ENCODE data around the gene KIFAP3. TPM values are rescaled to one million over a fixed set of nuclear protein-coding genes. Genes with fewer than 3 reads are reported as not detected.
A peak's percentile ranks its signal among the peaks of the same experiment; 100 is the strongest.

KIFAP3 gene
- total RNA-seq, 1 experiment from 2014 or later: 20.0 TPM

DNA sequence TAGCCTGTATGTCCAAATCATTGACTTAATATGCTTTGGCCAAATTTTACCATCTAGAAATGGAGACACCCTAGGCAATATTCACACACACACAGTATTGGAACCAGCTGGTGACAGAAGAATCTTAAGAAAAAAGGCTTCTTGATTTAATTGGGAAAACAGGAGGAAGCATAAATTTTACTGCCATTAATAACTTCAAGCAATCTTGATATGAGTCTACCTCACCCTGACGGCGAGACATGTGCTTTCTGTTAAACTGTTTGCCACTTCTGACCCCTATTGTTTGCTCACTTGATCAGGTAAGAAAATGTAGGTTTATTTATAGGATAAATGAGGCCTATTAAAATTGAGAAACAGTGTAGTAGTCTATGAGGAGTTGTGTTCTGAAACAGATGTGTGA, 73.2 kb downstream of the KIFAP3 start:
- intact Hi-C loops (cut with micrococcal nuclease; ENCODE audit: unreplicated experiment) (no loop called here), in situ Hi-C loops (cut with HindIII; ENCODE audit: low pct_unique_long_range_greater_than_20kb, low sequenced_read_pairs) (no loop called here)
- Histone ChIP-seq H3K27ac (ENCODE audit: low read length) (peak overlapping the region; percentile 84; the same call in 1 of the 2 replicates), H3K4me1 (ENCODE audit: control insufficient read depth, insufficient read depth, low read length) (peaks cover 18% of the 10 kb centered on the region; the same call in 1 of the 2 replicates), H3K4me3 (ENCODE audit: low read depth in 2 of 2, low read length in 2 of 2) (no peak overlapping the region), H3K27me3 (ENCODE audit: control insufficient read depth, insufficient read depth, low read length) (no peaks in the 10 kb centered on the region), H3K9me3 (ENCODE audit: control insufficient read depth, insufficient read depth, low read depth, low read length) (no peaks in the 10 kb centered on the region), H3K36me3 (ENCODE audit: control insufficient read depth, insufficient read depth, low read length) (no peaks in the 10 kb centered on the region)
- DNase-seq (ENCODE audit: low read depth, low spot score) (no peak), ATAC-seq (0 out of 2 replicates have a peak, but pooled peaks have one; percentile 42)
- BruUV-seq (replicated peaks): no TSS peak
- TF ChIP-seq POLR2AphosphoS5 (IDR thresholded peaks at IDR 0.05; ENCODE audit: low read depth, low read length) (no peak), CTCF (IDR thresholded peaks at IDR 0.05) (no peak), SIN3A (IDR thresholded peaks at IDR 0.05; ENCODE audit: borderline replicate concordance, insufficient read depth, low read depth, low read length) (no peak), TCF7L2 (IDR thresholded peaks at IDR 0.05; ENCODE audit: low read depth, low read length) (no peak; the same call in 1 of the 2 replicates), REST (IDR thresholded peaks at IDR 0.05; ENCODE audit: insufficient read depth in 1 of 2, low read depth in 2 of 2, low read length in 1 of 2) (no peak)
- ChIA-PET POLR2A (no interaction called here), CTCF (no interaction called here)

DNA sequence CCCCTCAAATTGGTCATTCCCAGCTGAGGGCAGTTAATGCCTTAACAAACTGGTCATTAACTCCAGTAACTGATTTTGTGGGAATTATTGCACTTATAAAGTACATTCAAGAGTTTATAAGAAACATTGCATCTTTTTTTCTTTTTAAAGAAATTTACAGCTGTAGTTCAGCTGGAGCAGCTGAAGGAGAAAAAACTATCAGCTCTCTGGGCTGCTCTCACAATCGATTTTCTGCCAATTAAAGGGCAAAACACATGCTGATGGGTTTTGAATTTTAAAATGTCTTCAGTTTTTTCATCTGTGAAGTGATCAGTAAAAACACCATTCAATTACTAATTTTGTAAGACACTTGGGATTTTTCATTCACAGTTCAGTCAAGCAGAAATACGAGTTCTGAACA, 74.7 kb downstream of the KIFAP3 start:
- Histone ChIP-seq H3K9me3 (ENCODE audit: control insufficient read depth, insufficient read depth, low read depth, low read length) (no peaks in the 10 kb centered on the region), H3K4me1 (ENCODE audit: control insufficient read depth, insufficient read depth, low read length) (peaks cover 18% of the 10 kb centered on the region; the same call in 1 of the 2 replicates), H3K27me3 (ENCODE audit: control insufficient read depth, insufficient read depth, low read length) (no peaks in the 10 kb centered on the region), H3K36me3 (ENCODE audit: control insufficient read depth, insufficient read depth, low read length) (no peaks in the 10 kb centered on the region), H3K27ac (ENCODE audit: low read length) (peak overlapping the region; percentile 84), H3K4me3 (ENCODE audit: low read depth in 2 of 2, low read length in 2 of 2) (no peak overlapping the region)
- BruUV-seq (replicated peaks): no TSS peak
- intact Hi-C loops (cut with micrococcal nuclease; ENCODE audit: unreplicated experiment): loop anchor here (5.0 kb wide), 1 partner anchor 67 kb away; no protein-coding TSS in a partner anchor
- CTCF ChIA-PET: no interaction called here
- in situ Hi-C loops (cut with HindIII; ENCODE audit: low pct_unique_long_range_greater_than_20kb, low sequenced_read_pairs): no loop called here
- ATAC-seq (no peak), DNase-seq (ENCODE audit: low read depth, low spot score) (no peak)
- POLR2A ChIA-PET: no interaction called here
- TF ChIP-seq SIN3A (IDR thresholded peaks at IDR 0.05; ENCODE audit: borderline replicate concordance, insufficient read depth, low read depth, low read length): no peak
- 0 out of 2 replicates have a peak, but pooled peaks have one; percentile 32 for TF ChIP-seq TCF7L2 (IDR thresholded peaks at IDR 0.05; ENCODE audit: low read depth, low read length)

DNA sequence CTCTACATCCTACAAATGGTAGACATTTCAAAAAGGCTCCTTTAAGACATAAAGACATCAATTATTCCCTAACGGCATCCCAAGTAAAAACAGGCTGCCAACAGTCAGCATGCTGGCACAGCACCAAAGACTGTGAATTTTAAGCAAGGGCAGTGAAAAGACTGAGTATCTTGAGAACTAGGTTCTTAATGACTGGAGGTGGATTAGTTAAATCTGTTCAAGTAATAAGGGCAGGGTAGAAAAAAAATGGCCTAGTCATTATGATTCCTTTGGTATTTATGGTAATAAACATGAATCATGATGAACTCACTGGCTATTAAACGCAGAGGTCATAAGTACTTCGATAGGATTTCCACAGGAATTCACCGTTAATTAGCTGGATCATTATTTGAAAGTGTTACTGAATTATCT, 75.2 kb downstream of the KIFAP3 start:
- intact Hi-C loops (cut with micrococcal nuclease; ENCODE audit: unreplicated experiment): loop anchor here (5.0 kb wide), 1 partner anchor 67 kb away; no protein-coding TSS in a partner anchor
- no peaks in the 10 kb centered on the region for H3K36me3 ChIP-seq (ENCODE audit: control insufficient read depth, insufficient read depth, low read length)
- H3K9me3 ChIP-seq (ENCODE audit: control insufficient read depth, insufficient read depth, low read depth, low read length): no peaks in the 10 kb centered on the region
- BruUV-seq (replicated peaks): no TSS peak
- H3K4me3 ChIP-seq (ENCODE audit: low read depth in 2 of 2, low read length in 2 of 2): no peak overlapping the region
- H3K27ac ChIP-seq (ENCODE audit: low read length): peak overlapping the region; percentile 84
- POLR2A ChIA-PET: no interaction called here
- CTCF ChIA-PET: no interaction called here
- DNase-seq (ENCODE audit: low read depth, low spot score) (peak; percentile 17), ATAC-seq (peak; percentile 85)
- no peaks in the 10 kb centered on the region for H3K27me3 ChIP-seq (ENCODE audit: control insufficient read depth, insufficient read depth, low read length)
- no peak for TF ChIP-seq SIN3A (IDR thresholded peaks at IDR 0.05; ENCODE audit: borderline replicate concordance, insufficient read depth, low read depth, low read length)
- TF ChIP-seq CTCF (IDR thresholded peaks at IDR 0.05): no peak
- TF ChIP-seq POLR2AphosphoS5 (IDR thresholded peaks at IDR 0.05; ENCODE audit: low read depth, low read length): no peak
- TF ChIP-seq TCF7L2 (IDR thresholded peaks at IDR 0.05; ENCODE audit: low read depth, low read length): peak; percentile 67
- no peak for TF ChIP-seq REST (IDR thresholded peaks at IDR 0.05; ENCODE audit: insufficient read depth in 1 of 2, low read depth in 2 of 2, low read length in 1 of 2)
- peaks cover 18% of the 10 kb centered on the region; the same call in 1 of the 2 replicates for H3K4me1 ChIP-seq (ENCODE audit: control insufficient read depth, insufficient read depth, low read length)
- in situ Hi-C loops (cut with HindIII; ENCODE audit: low pct_unique_long_range_greater_than_20kb, low sequenced_read_pairs): no loop called here
